GM12878 (cell line): ENCODE measurements around the gene SQSTM1. TPM values are rescaled to one million over a fixed set of nuclear protein-coding genes. Genes with fewer than 3 reads are reported as not detected.

ENCODE experiments used
- ATAC-seq: fragments of 200-7000 bp; cut with Tn5 transposase; 3 replicates; pipeline ENCODE4 v1.9.1; 2020; ENCODE audit warnings: mild to moderate bottlenecking, moderate library complexity
- BruUV-seq: library from RNA; stranded (reverse); fragments of 400-500 nt; replicated peaks from 2 replicates; lab custom pipeline; 2021; lab: Mats Ljungman, UMichigan
- CTCF ChIA-PET: fragments of 300-600 bp; sonication (Branson Sonifier 250); formaldehyde crosslinking; extraction: SDS; loops from one replicate; lab custom pipeline; 2021; ENCODE audit warnings: inconsistent platforms; lab: Yijun Ruan, JAX
- POLR2A ChIA-PET: fragments of 350-600 bp; formaldehyde crosslinking; extraction: SDS; loops from one replicate; lab custom pipeline; 2021; ENCODE audit warnings: inconsistent platforms; lab: Charles Lee
- RAD21 ChIA-PET: fragments of 300-600 bp; sonication (Branson Sonifier 250); formaldehyde crosslinking; loops from one replicate; lab custom pipeline; 2023; ENCODE audit warnings: antibody characterized with exemption; ENCODE audit not compliant: unreplicated experiment; lab: Charles Lee
- SMC1A ChIA-PET: fragments of 300-600 bp; sonication (Branson Sonifier 250); formaldehyde crosslinking; loops from one replicate; lab custom pipeline; 2023; ENCODE audit not compliant: unreplicated experiment, uncharacterized antibody; lab: Charles Lee
- DNase-seq: peaks from one replicate; pipeline ENCODE4 v3.0.0-alpha.2; 2011; ENCODE audit warnings: low read depth, low spot score
- FAIRE-seq: peaks from 3 replicates; lab custom pipeline; 2011; peaks lifted over from hg19 to GRCh38; lab: Jason Lieb, UNC
- H2AFZ ChIP-seq: 2 replicates; pipeline ENCODE4 v1.6.0; 2011; ENCODE audit warnings: low read depth, low read length, control low read depth; ENCODE audit not compliant: control insufficient read depth
- H3K27ac ChIP-seq: 2 replicates; pipeline ENCODE4 v1.5.1; 2011; ENCODE audit warnings: control low read depth; ENCODE audit not compliant: control insufficient read depth, insufficient read depth
- H3K27me3 ChIP-seq, 2 experiments: replicated peaks in 1 of 2; 2 replicates each; pipeline versions ENCODE4 v1.6.0 to v1.6.1; 2011; ENCODE audit warnings: low read length in 1 of 2; ENCODE audit not compliant: control insufficient read depth in 2 of 2, insufficient read depth in 2 of 2
- H3K36me3 ChIP-seq, 2 experiments: 2 replicates each; pipeline ENCODE4 v1.5.1; 2011; ENCODE audit warnings: low read length in 1 of 2; ENCODE audit not compliant: control insufficient read depth in 2 of 2, insufficient read depth in 2 of 2
- H3K4me1 ChIP-seq: 2 replicates; pipeline ENCODE4 v1.6.1; 2011; ENCODE audit warnings: mild to moderate bottlenecking, low read length, moderate library complexity, mixed read lengths; ENCODE audit not compliant: control insufficient read depth, insufficient read depth
- H3K4me2 ChIP-seq: 2 replicates; pipeline ENCODE4 v1.6.0; 2011; ENCODE audit warnings: control low read depth; ENCODE audit not compliant: control insufficient read depth, insufficient read depth
- H3K4me3 ChIP-seq: fragments of 200-600 bp; sonication (generic); 2 replicates; pipeline ENCODE4 v1.5.1; 2016
- H3K79me2 ChIP-seq: 2 replicates; pipeline ENCODE4 v1.6.0; 2011; ENCODE audit warnings: low read length; ENCODE audit not compliant: control insufficient read depth, insufficient read depth
- H3K9ac ChIP-seq: 2 replicates; pipeline ENCODE4 v1.8.0; 2011; ENCODE audit warnings: low read length, control low read depth, mixed read lengths; ENCODE audit not compliant: control insufficient read depth, insufficient read depth
- H3K9me3 ChIP-seq: replicated peaks from 3 replicates; pipeline ENCODE4 v1.5.1; 2011; ENCODE audit warnings: mild to moderate bottlenecking, low read length; ENCODE audit not compliant: control insufficient read depth, insufficient read depth
- H4K20me1 ChIP-seq: 2 replicates; pipeline ENCODE4 v1.6.0; 2011; ENCODE audit not compliant: control insufficient read depth, insufficient read depth
- ATF3 ChIP-seq: IDR thresholded peaks from 2 replicates; pipeline ENCODE4 v1.6.1; 2011; ENCODE audit warnings: low read depth, mild to moderate bottlenecking, low read length, moderate library complexity, borderline replicate concordance; ENCODE audit errors: extremely low read depth
- CHD1 ChIP-seq: IDR thresholded peaks from 2 replicates; pipeline ENCODE4 v1.6.1; 2012; ENCODE audit warnings: low read depth, low read length, improper control_type of control experiment
- CHD4 ChIP-seq: fragments of 200-600 bp; sonication (generic); IDR thresholded peaks from 2 replicates; pipeline ENCODE4 v1.6.1; 2016; ENCODE audit warnings: mild to moderate bottlenecking
- CREM ChIP-seq: IDR thresholded peaks from 2 replicates; pipeline ENCODE4 v1.6.1; 2014; ENCODE audit warnings: antibody characterized with exemption, low read depth
- EGR1 ChIP-seq, 2 experiments: IDR thresholded peaks; 1 replicate in 1 of 2; 2 replicates in 1 of 2; pipeline ENCODE4 v1.6.1; 2011 to 2012; ENCODE audit warnings: low read depth in 2 of 2, low read length in 2 of 2, borderline replicate concordance in 1 of 2, mild to moderate bottlenecking in 1 of 2, moderate library complexity in 1 of 2
- KLF5 ChIP-seq: fragments of 450-650 bp; IDR thresholded peaks from 2 replicates; pipeline ENCODE4 v1.6.1; 2014; ENCODE audit warnings: mild to moderate bottlenecking; ENCODE audit not compliant: partially characterized antibody
- PBX3 ChIP-seq: IDR thresholded peaks from 2 replicates; pipeline ENCODE4 v1.6.1; 2011; ENCODE audit warnings: mild to moderate bottlenecking, low read depth, low read length, moderate library complexity; ENCODE audit not compliant: insufficient replicate concordance
- RB1 ChIP-seq: fragments of 450-650 bp; formaldehyde crosslinking; IDR thresholded peaks from 2 replicates; pipeline ENCODE4 v1.6.1; 2017; ENCODE audit warnings: mild to moderate bottlenecking, borderline replicate concordance
- WRNIP1 ChIP-seq: IDR thresholded peaks from 2 replicates; pipeline ENCODE4 v1.6.1; 2011; ENCODE audit warnings: low read depth, low read length, improper control_type of control experiment, borderline replicate concordance
- ZNF207 ChIP-seq: fragments of 450-650 bp; IDR thresholded peaks from 2 replicates; pipeline ENCODE4 v1.6.1; 2014; ENCODE audit warnings: antibody characterized with exemption, mild to moderate bottlenecking, borderline replicate concordance
- WGBS: methylation state at CpG from one replicate; pipeline ENCODE4 v1.1.6; 2016; ENCODE audit warnings: low lambda C conversion rate; ENCODE audit not compliant: insufficient replicate concordance, insufficient coverage; ENCODE audit errors: missing lambda C conversion rate; 5-methylcytosine and 5-hydroxymethylcytosine counted together
- in situ Hi-C: fragments of 300-500 bp; cut with MboI; formaldehyde crosslinking; loops from 9 replicates; pipeline ENCODE4 v1.14.3; 2018; ENCODE audit warnings: mixed read lengths
- intact Hi-C: fragments of 100-400 bp; cut with micrococcal nuclease; formaldehyde crosslinking; loops from one replicate; pipeline ENCODE4 v1.14.2; 2022; ENCODE audit not compliant: unreplicated experiment
- polyA plus RNA-seq, 11 experiments: library from polyadenylated mRNA; depleted of rRNA in 4 of 11; unstranded in 6 of 11; stranded (reverse) in 5 of 11; fragments of >200 nt; fragmentation: Nextera tagmentation in 4 of 11; fragmentation: Illumina TruSeq in 1 of 11; extraction: Ambion mirVana in 4 of 11; extraction: Trizol in 1 of 11; gene quantifications; 1 replicate in 1 of 11; 2 replicates in 10 of 11; pipeline versions ENCODE4 v1.2.1 to v1.2.3, GENCODE V29; 2011 to 2016; ENCODE audit warnings: inconsistent platforms in 2 of 11, missing spikeins in 2 of 11, low read depth in 1 of 11
- total RNA-seq, 4 experiments: library from RNA; depleted of rRNA in 3 of 4; stranded (reverse); fragments of >200 nt in 3 of 4; fragmentation: Illumina TruSeq in 1 of 4; extraction: Trizol in 1 of 4; gene quantifications; 2 replicates each; pipeline versions ENCODE4 v1.2.1 to v1.2.3, GENCODE V29; 2013 to 2021

SQSTM1 gene
- total and polyA plus RNA-seq, 10 of the 15 experiments (the other 5 are each of a cell fraction or from before 2014, with no cell fraction given): 6.3 to 138 (median 62.1) TPM

GRCh38 chr5:179862891-179863290 lies 42.2 kb downstream of the SQSTM1 start:
- Histone ChIP-seq H3K36me3 (peaks cover 1 to 13% of the 10 kb centered on the region in 2 experiments; a peak in 3 of 4 replicates), H3K27me3 (no peaks in the 10 kb centered on the region), H3K9ac (no peak overlapping the region), H3K27ac (no peak overlapping the region), H4K20me1 (no peaks in the 10 kb centered on the region), H3K4me2 (no peak overlapping the region), H2AFZ (no peak overlapping the region), H3K4me1 (no peaks in the 10 kb centered on the region), H3K4me3 (no peak overlapping the region), H3K9me3 (no peaks in the 10 kb centered on the region; the same call in 1 of the 3 replicates), H3K79me2 (peaks cover 3% of the 10 kb centered on the region)
- FAIRE-seq: no peak
- ChIA-PET RAD21 (no interaction called here), CTCF (no interaction called here), POLR2A (no interaction called here), SMC1A (no interaction called here)
- no peak for DNase-seq
- ATAC-seq: no peak
- WGBS: 100% methylated on average over 9 of the region's 9 CpGs
- TF ChIP-seq CHD1: no peak
- no peak for TF ChIP-seq ZNF207
- TF ChIP-seq WRNIP1: no peak
- no peak for TF ChIP-seq ATF3
- TF ChIP-seq CHD4: no peak
- TF ChIP-seq EGR1 (IDR thresholded peaks at IDR 0.05; ENCODE audit: borderline replicate concordance in 1 of 2, low read depth in 2 of 2, low read length in 2 of 2): no peak
- no peak for TF ChIP-seq PBX3
- no peak for TF ChIP-seq CREM
- TF ChIP-seq RB1: no peak
- TF ChIP-seq KLF5: no peak
- no TSS peak for BruUV-seq
- intact Hi-C loops: no loop called here
- in situ Hi-C loops: no loop called here
